Posterior cingulate gyrus (tissue), 11 donors: Measurements from ENCODE around the gene TTC39A.
"Not testable (repeated sequence)": the region's sequence is repeated elsewhere in the genome, so short reads cannot be mapped to it uniquely, and the experiment has no call there.

Experiments
- DNase-seq, 10 donors: peaks; one replicate each; pipeline versions ENCODE4 v3.0.0 to v3.0.0-alpha.2; 2020 to 2021; ENCODE audit warnings: mixed read lengths in 3 of 10
- intact Hi-C: fragments of 100-400 bp; cut with DNase I; formaldehyde crosslinking; loops from one replicate; pipeline ENCODE4 v1.15.1; 2023

The TTC39A gene

DNA sequence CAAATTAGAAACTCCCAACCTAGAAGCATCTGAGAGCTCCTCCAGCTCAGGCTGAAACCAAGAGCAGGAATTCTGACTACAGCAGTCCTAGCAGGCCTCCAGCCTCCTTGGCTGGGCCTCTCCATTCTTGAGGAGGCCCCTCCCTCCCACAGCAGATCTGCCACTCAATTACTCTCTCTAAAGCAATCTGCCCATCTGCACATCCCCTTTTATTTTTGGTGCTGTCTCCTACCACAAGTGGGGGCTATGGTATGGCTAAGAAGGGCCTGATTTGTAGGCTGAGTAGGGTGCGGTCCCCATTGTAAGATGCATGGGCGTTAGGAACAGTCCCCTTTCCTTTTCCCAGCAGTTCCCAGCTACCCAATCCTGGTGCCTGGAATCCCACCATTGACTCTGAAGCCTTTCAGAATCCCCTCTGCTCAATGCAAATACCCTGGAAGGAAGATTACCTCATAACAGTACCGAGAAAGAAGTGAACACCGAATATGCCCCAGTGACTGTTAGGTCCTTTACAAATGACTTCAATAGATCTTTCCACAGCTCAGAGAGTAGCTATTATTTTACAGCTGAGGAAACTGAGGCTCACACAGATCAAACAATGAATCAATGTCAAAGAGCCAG, 11.6 kb upstream of the TTC39A start:
- intact Hi-C loops, result no loop called here
- DNase-seq, result no peak

DNA sequence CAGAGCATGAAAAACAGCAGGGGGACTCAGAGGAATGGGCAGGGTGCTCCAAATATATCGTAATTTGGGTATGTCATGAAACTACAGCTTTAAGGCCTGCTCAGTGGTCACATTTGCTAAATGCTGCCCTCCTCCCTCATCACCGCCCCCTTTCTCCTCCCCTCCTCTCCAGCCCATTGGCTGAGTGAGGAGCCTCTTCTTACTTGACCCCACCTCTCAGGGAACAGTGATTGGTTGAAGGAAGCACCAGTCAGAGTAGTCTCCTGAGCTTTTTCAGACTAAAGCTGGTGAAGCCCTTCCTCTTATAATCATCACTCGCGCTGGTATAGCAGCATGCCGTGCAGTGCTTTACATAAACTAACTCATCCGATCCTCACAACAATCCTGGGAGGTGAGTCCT, 10.0 kb upstream of the TTC39A start:
- intact Hi-C loops, result no loop called here
- no peak for DNase-seq

DNA sequence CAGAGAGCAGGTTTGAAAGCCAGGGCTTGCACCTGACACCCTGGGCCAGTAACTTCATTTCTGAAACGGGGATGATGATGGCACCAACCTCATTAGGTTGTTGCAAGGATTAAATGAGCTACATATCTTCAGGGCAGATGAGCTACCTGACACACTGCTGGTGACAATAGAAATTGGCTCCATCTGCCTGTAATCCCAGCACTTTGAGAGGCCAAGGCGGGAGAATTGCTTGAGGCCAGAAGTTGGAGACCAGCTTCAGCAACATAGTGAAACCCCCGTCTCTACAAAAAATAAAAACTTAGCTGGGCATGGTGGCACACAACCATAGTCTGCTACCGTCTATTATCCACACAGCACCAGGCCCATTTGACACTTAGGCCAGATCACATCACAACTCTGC, 6.3 kb upstream of the TTC39A start:
- intact Hi-C loops, result no loop called here
- no peak for DNase-seq

DNA sequence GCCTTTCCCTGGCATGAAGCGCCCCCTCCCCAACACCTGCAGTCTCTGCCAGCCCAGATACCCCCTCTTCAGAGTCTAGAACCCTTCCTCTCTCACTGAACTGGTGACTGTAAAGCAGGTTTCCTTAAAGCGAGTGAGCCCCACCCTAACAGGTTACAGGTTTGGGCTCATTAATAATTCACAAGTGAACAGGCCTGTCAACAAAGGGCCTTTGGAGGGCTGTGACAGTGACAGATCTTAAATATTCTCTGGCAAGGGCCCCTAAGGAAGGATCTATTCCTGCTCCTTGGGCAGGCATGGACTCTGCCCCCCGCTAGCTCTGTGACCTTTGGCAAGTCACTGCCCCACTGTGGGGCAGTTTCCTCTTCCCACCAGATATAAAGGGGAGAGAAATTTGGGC, 5.6 kb upstream of the TTC39A start:
- intact Hi-C loops, result no loop called here

GRCh38 chr1:51331206-51332100, 1.1 kb upstream of the TTC39A start:
- DNase-seq, result peak in 1 of 10 donors; percentile 78
- intact Hi-C loops, result no loop called here

More for the DNA sequence above, 5.6 kb upstream of the TTC39A start:
- DNase-seq, result peak in 1 of 10 donors; percentile 16

- DNase-seq, result peak in 1 of 10 donors; percentile 76
Measured at GRCh38 chr1:51329443-51330325, 678 bp downstream of the TTC39A start.

DNA sequence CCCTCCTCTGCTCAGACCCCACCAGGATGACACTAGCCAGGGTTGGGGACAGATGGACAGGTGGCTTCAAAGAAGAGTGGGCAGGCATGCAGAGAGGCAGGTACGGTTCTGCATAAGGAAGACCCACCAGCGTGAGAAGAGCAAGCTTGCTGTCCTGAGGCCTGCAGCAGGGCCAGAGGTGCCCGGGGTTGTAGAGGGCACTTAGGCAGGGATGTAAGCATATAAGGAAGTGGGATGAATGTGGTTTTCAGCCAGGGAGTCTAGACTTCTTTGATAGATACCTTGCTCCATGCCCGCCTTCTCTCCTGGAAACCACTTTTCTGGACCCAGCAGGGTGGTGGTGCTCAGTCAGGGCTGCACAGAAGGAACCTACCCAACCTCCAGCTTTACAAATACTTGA, 1.4 kb downstream of the TTC39A start:
- DNase-seq, result peak in 1 of 10 donors; percentile 52
- intact Hi-C loops, result no loop called here

More at GRCh38 chr1:51329443-51330325, 678 bp downstream of the TTC39A start:
- intact Hi-C loops, result no loop called here

DNA sequence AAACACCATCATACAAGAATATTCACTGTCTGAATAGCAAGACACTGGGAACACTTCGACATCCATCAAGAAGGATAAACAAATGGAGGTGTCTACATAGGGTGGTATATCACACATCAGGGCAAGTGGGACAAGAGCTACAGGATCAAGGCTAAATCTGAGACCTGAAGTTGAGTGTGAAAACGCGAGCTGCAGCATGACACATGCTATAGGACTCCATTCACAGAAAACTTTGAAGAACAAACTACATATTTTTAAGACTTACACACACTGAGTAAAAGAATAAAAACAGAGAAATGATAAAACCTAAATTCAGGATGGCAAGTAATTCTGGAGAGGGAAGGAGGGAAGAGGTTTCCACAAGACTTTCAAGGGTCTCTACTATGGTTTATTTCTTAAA, 2.1 kb downstream of the TTC39A start:
- intact Hi-C loops, result no loop called here
- DNase-seq, result peak in 1 of 10 donors; percentile 32

DNA sequence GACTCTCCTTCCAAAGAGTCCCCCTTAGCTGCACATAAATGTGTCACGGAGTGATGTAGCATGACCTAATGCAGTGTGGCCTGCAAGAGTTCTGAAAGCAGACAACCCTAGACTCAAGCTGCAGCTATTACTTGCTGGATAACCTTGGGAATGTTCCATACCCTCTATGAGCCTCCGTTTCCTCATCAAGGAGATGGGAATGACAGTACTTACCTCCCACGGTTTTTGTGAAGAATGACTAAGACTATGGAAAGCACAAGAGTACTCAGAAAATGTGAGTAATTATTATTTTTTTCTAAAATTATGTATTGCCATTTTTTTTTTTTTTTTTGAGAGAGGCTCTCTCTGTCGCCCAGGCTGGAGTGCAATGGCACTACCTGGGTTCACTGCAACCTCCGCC, 3.0 kb downstream of the TTC39A start:
- DNase-seq, result no peak
- intact Hi-C loops, result no loop called here

GRCh38 chr1:51326839-51327238, 3.5 kb downstream of the TTC39A start:
- intact Hi-C loops, result no loop called here
- peak in 1 of 10 donors; percentile 26 for DNase-seq

DNA sequence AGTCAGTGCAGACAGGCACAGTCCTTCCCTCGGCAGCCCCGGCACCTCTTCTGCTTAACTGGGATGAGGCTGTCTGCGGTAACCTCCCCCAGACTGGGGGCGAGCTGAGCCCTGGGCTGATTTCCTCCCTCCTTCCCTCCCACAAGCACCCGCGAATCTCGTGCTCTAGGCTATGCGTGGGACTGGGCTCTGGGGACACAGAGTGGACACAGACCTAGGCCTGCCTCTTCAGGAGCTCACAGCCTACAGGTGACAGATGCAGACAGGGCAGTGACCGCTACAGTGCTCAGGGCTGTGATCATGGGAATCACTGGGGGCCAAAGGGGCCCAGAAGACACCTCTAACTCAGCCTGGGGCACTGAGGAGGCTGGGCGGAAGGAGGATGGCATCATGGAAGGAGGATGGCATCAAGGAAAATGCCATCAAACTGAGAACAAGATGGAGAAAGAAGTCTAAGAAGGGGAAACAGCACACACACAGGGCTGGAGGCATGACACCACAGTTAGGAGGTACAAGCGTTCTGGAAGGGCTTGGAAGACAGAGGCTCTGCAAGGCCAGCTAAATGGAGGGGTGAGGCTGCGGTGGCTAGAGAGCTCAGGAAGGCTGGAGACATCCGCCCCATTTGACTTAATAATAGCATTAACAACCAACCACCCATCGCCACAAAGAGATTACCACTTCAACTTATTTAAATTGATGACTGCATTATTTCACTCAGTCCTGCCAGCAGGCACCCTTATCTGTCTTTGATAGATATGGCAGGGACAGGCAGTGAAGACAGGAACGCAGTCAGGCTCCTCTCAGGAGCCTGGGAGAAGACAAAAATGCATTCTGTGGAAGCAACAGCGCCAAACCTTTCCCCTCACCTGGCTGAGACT, 4.2 kb downstream of the TTC39A start:
- DNase-seq, result peak in 1 of 10 donors; percentile 74
- intact Hi-C loops, result no loop called here

GRCh38 chr1:51325391-51325790, 5.0 kb downstream of the TTC39A start:
- intact Hi-C loops, result no loop called here

GRCh38 chr1:51325011-51325385, 5.4 kb downstream of the TTC39A start:
- intact Hi-C loops, result not testable (repeated sequence)
- peak in 1 of 10 donors; percentile 5 for DNase-seq

More at GRCh38 chr1:51325391-51325790, 5.0 kb downstream of the TTC39A start:
- peak in 1 of 10 donors; percentile 4 for DNase-seq

GRCh38 chr1:51324251-51325010, 5.9 kb downstream of the TTC39A start:
- peak in 1 of 10 donors; percentile 57 for DNase-seq
- intact Hi-C loops, result no loop called here

DNA sequence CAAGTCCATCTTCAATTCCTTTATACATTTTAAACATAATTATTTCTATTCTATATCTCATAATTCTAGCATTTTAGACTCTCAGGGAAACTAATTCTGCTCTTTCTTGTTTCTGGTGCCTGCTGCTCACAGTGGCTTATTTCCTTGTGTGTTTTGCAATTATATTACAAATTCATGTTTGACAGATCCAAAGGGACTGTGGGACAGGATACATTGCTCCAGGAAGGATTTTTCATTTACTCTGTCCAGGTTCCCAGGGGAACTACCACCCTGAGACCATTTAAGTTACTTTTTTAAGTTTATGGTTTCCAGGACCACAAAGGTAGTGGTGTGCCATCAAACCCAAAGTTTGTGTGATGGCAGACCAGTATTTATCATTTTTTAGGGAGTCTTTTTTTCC, 6.6 kb downstream of the TTC39A start:
- intact Hi-C loops, result no loop called here
- DNase-seq, result no peak

DNA sequence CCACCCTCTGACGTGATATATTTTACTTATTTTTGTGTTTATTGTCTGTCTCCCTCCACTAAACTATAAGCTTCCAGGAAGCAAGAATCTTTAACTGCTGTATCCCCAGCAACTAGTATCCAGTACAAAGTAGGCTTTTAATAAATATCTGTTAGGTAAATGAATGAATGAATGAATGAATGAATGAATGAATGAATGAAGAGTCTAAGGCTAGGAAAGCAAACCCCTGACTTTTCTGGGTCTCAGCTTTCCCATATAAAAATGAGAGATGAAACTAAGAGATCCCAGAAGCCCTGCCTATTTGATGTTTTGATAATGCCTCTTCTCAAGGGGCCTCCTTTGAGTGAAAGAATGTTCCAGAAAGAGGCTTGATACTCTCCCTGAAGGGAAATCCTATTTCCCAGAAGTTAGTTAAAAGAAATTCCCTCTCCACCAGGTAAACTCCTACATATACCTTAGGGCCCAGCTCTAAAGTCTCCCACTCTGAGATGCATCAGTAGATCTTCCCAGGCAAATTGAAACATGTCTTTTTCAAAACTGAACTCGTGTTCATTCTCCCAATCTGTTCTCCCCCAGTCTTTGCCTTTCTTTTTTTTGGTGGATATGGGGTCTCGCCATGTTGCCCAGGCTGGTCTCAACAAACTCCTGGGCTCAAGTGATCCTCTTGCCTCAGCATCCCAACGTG, 7.8 kb downstream of the TTC39A start:
- DNase-seq, result peak in 1 of 10 donors; percentile 14
- intact Hi-C loops, result no loop called here

DNA sequence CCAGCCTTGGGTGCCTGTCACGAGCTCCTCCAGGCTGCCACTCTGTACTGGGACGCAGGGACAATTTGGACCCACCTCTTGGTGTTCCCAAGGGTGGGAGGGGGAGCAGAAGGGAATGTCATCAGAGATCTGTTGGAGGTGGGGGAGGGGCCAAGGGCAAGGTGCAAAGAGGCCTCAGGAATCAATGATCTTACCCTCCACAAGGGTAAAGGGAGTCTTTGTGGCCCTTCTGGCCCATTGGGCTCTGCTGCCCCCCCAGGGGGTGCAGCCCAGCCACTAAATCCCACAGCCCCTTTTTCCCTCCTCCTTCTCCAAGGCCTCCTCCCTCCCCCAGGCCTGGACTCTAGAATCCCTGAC, 8.5 kb downstream of the TTC39A start:
- intact Hi-C loops, result no loop called here

More for the DNA sequence above, 8.5 kb downstream of the TTC39A start:
- DNase-seq, result no peak
